Measurements from ENCODE around the gene COL9A3.

COL9A3 gene

DNA sequence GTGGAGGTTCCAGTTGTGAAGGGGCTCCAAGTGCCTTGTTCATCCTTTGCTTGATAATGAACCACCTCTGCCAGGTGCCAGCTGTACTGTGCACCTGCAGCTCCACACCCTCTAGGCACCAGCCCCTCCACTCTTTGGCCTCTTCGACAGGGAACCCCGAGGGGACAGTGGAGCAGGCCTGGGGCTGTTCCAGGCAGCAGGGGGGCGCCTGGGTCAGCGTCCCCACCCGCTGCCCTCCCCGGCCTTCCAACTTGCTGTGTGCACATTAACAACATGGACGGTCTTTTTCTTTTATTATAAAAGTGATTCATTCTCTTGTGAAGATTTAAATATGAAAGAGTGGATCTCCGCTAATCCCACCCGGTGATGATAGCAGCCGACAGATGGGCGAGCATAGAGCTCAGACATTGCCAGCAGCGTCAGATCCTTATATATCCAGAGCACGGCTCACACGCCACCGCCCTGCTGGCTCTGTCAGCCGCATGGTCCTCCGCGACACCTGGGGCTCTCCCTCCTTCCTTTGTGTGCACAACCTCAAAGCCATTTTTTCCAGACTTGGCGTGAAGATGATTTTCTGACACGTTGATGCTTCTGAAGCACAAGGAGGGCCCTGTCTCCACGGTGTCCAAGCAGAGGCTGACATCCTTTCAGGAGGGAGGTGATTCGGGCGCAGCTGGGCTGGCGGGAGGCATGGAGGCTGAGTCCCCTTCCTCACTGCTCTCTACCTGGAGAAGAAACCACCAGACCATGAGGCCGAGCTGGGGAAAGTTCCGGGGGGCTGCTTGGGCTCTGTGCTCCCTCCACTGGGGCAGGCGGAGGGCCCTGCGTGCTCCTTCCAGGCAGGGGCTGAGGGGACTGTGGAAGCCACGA lies 42.8 kb upstream of the COL9A3 start:
- no peak for TF ChIP-seq FOXM1 (IDR thresholded peaks at IDR 0.05; ENCODE audit: borderline replicate concordance, low read depth)
- 0 out of 2 replicates have a peak, but pooled peaks have one; percentile 12 for TF ChIP-seq ZBTB7A (IDR thresholded peaks at IDR 0.05; ENCODE audit: low read depth)

DNA sequence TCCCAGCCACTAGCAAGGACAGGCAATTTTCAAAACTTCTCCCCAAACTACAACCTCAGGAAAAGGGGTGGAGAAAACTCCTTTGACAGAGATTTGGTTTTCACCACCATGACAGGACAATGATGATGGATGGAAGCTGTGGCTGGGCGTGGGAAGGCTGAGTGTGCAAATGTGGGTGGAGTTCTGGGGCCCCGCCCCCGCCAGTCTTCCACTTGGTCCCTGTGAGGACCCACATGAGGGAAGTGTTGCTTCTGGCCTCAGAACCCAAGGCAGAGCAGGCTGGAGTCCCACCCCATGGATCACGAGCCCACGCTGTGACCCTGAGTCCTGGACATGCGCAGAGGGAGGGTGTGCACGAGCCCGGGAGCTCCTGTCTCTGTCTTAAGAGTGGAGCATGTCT lies 42.1 kb upstream of the COL9A3 start:
- TF ChIP-seq CEBPB (IDR thresholded peaks at IDR 0.05): no peak
- no peak for TF ChIP-seq EP300 (IDR thresholded peaks at IDR 0.05; ENCODE audit: borderline replicate concordance)
- TF ChIP-seq, protein P1, sequence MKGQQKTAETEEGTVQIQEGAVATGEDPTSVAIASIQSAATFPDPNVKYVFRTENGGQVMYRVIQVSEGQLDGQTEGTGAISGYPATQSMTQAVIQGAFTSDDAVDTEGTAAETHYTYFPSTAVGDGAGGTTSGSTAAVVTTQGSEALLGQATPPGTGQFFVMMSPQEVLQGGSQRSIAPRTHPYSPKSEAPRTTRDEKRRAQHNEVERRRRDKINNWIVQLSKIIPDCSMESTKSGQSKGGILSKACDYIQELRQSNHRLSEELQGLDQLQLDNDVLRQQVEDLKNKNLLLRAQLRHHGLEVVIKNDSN (IDR thresholded peaks at IDR 0.05): no peak
- TF ChIP-seq ZBTB7A (IDR thresholded peaks at IDR 0.05; ENCODE audit: low read depth): no peak
- TF ChIP-seq, protein P2, sequence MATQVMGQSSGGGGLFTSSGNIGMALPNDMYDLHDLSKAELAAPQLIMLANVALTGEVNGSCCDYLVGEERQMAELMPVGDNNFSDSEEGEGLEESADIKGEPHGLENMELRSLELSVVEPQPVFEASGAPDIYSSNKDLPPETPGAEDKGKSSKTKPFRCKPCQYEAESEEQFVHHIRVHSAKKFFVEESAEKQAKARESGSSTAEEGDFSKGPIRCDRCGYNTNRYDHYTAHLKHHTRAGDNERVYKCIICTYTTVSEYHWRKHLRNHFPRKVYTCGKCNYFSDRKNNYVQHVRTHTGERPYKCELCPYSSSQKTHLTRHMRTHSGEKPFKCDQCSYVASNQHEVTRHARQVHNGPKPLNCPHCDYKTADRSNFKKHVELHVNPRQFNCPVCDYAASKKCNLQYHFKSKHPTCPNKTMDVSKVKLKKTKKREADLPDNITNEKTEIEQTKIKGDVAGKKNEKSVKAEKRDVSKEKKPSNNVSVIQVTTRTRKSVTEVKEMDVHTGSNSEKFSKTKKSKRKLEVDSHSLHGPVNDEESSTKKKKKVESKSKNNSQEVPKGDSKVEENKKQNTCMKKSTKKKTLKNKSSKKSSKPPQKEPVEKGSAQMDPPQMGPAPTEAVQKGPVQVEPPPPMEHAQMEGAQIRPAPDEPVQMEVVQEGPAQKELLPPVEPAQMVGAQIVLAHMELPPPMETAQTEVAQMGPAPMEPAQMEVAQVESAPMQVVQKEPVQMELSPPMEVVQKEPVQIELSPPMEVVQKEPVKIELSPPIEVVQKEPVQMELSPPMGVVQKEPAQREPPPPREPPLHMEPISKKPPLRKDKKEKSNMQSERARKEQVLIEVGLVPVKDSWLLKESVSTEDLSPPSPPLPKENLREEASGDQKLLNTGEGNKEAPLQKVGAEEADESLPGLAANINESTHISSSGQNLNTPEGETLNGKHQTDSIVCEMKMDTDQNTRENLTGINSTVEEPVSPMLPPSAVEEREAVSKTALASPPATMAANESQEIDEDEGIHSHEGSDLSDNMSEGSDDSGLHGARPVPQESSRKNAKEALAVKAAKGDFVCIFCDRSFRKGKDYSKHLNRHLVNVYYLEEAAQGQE (IDR thresholded peaks at IDR 0.05; ENCODE audit: low read depth): no peak
- no peak for TF ChIP-seq TCF12 (IDR thresholded peaks at IDR 0.05; ENCODE audit: low read depth)
- no peak for TF ChIP-seq CREB1 (IDR thresholded peaks at IDR 0.05; ENCODE audit: low read depth)
- TF ChIP-seq, protein P3, sequence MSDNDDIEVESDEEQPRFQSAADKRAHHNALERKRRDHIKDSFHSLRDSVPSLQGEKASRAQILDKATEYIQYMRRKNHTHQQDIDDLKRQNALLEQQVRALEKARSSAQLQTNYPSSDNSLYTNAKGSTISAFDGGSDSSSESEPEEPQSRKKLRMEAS (IDR thresholded peaks at IDR 0.05): no peak
- TF ChIP-seq EGR1 (IDR thresholded peaks at IDR 0.05): no peak
- no peak for TF ChIP-seq TEAD4 (IDR thresholded peaks at IDR 0.05)
- TF ChIP-seq TAF1 (IDR thresholded peaks at IDR 0.05; ENCODE audit: low read depth): no peak
- TF ChIP-seq NFIC (IDR thresholded peaks at IDR 0.05): no peak
- no peak for TF ChIP-seq FOXM1 (IDR thresholded peaks at IDR 0.05; ENCODE audit: borderline replicate concordance, low read depth)
- no peak for TF ChIP-seq RAD21 (IDR thresholded peaks at IDR 0.05; ENCODE audit: low read depth)
- TF ChIP-seq YY1 (IDR thresholded peaks at IDR 0.05; ENCODE audit: low read depth): no peak

DNA sequence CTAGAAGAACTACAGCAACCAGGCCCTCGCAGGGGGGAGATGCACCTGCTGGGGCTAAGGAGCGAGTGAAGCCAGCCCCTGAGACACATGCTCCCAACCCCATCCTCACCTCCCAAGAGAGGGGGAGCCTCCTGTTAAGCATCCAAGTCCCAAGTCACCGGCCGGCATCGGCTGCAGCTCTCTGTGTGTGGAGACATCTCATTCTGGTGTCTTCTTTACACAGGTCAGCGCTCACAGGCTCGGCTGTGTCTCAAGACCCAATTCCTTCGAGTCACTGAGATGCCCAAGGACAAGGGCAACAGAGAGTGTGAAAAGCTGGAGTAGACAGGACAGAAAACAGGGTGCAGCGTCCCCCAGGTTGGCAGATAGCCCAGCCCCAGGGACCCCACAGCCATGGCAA lies 41.6 kb upstream of the COL9A3 start:
- no peak for TF ChIP-seq EGR1 (IDR thresholded peaks at IDR 0.05)
- TF ChIP-seq EP300 (IDR thresholded peaks at IDR 0.05; ENCODE audit: borderline replicate concordance): no peak
- TF ChIP-seq, protein P3 (IDR thresholded peaks at IDR 0.05): no peak
- TF ChIP-seq FOXM1 (IDR thresholded peaks at IDR 0.05; ENCODE audit: borderline replicate concordance, low read depth): no peak
- TF ChIP-seq, protein P2 (IDR thresholded peaks at IDR 0.05; ENCODE audit: low read depth): no peak
- no peak for TF ChIP-seq NFIC (IDR thresholded peaks at IDR 0.05)
- TF ChIP-seq CEBPB (IDR thresholded peaks at IDR 0.05): no peak
- no peak for TF ChIP-seq TEAD4 (IDR thresholded peaks at IDR 0.05)
- TF ChIP-seq ZBTB7A (IDR thresholded peaks at IDR 0.05; ENCODE audit: low read depth): no peak
- TF ChIP-seq CREB1 (IDR thresholded peaks at IDR 0.05; ENCODE audit: low read depth): no peak
- TF ChIP-seq TAF1 (IDR thresholded peaks at IDR 0.05; ENCODE audit: low read depth): no peak
- TF ChIP-seq, protein P1 (IDR thresholded peaks at IDR 0.05): no peak
- TF ChIP-seq RAD21 (IDR thresholded peaks at IDR 0.05; ENCODE audit: low read depth): no peak
- TF ChIP-seq YY1 (IDR thresholded peaks at IDR 0.05; ENCODE audit: low read depth): no peak

DNA sequence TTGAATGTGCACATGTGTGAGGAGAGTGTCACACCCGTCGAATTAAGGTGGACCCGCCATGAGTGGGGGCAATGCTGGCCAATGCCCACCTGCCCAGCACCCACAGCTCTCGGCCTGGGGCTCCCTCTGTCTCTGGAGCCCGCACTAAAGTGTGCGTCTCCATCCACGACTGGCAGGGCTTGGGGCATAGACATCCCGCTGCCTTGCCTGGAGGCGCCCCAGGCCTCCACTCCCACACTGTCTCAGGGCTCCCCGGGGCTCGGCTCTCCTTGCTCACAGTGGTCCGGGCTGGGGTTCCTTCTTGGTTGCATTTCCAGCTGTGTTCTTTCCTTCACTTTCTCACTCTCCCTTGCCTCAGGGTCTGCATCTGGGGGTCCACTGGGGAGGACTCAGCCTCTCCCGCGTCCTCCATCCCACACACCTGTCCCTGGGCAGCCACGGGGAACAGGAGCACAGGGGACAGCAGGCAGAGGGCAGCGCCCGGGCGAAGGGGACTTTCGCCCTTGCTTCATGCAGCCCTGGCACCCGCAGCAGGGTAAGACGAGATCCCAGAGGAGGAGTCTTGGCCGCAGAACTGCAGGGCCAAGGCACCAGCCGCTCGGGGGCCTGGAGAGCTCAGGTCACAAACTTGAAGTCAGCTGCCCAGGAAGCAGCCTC lies 40.7 kb upstream of the COL9A3 start:
- no peak for TF ChIP-seq RAD21 (IDR thresholded peaks at IDR 0.05; ENCODE audit: low read depth)
- TF ChIP-seq CEBPB (IDR thresholded peaks at IDR 0.05): no peak
- no peak for TF ChIP-seq FOXM1 (IDR thresholded peaks at IDR 0.05; ENCODE audit: borderline replicate concordance, low read depth)
- TF ChIP-seq, protein P1 (IDR thresholded peaks at IDR 0.05): peak; percentile 53
- TF ChIP-seq EGR1 (IDR thresholded peaks at IDR 0.05): no peak
- TF ChIP-seq CREB1 (IDR thresholded peaks at IDR 0.05; ENCODE audit: low read depth): no peak
